Left hindlimb (tissue), 1 donor: ENCODE results near the gene RASAL1.
"Not testable (repeated sequence)": the region's sequence is repeated elsewhere in the genome, so short reads cannot be mapped to it uniquely, and the experiment has no call there.

ENCODE experiments used
- DNase-seq: peaks from one replicate; pipeline ENCODE4 v3.0.0-alpha.2; 2018

RASAL1 gene

GRCh38 chr12:113138826-113139225 lies 3.3 kb upstream of the RASAL1 start:
- no peak for DNase-seq

GRCh38 chr12:113137861-113138783 lies 2.6 kb upstream of the RASAL1 start:
- no peak for DNase-seq

GRCh38 chr12:113136990-113137511 lies 1.5 kb upstream of the RASAL1 start:
- no peak for DNase-seq

- DNase-seq = no peak
Measured at GRCh38 chr12:113136128-113136989, 798 bp upstream of the RASAL1 start.

- DNase-seq = no peak
Measured at GRCh38 chr12:113134521-113134951, 1.0 kb downstream of the RASAL1 start.

GRCh38 chr12:113134071-113134470 lies 1.5 kb downstream of the RASAL1 start:
- DNase-seq = no peak

- no peak for DNase-seq
Measured at GRCh38 chr12:113133666-113134065, 1.9 kb downstream of the RASAL1 start.

- no peak for DNase-seq
Measured at GRCh38 chr12:113133036-113133435, 2.5 kb downstream of the RASAL1 start.

- DNase-seq = no peak
Measured at GRCh38 chr12:113131556-113131955, 4.0 kb downstream of the RASAL1 start.

- no peak for DNase-seq
Measured at GRCh38 chr12:113130457-113131135, 5.0 kb downstream of the RASAL1 start.

- DNase-seq = no peak
Measured at GRCh38 chr12:113129664-113130456, 5.7 kb downstream of the RASAL1 start.

- no peak for DNase-seq
Measured at GRCh38 chr12:113128802-113129663, 6.5 kb downstream of the RASAL1 start.

- DNase-seq = no peak
Measured at GRCh38 chr12:113127791-113128199, 7.8 kb downstream of the RASAL1 start.

- DNase-seq = no peak
Measured at GRCh38 chr12:113120670-113121370, 14.7 kb downstream of the RASAL1 start.

GRCh38 chr12:113119980-113120669 lies 15.4 kb downstream of the RASAL1 start:
- DNase-seq = no peak

GRCh38 chr12:113118142-113118541 lies 17.4 kb downstream of the RASAL1 start:
- no peak for DNase-seq

- DNase-seq = not testable (repeated sequence)
Measured at GRCh38 chr12:113117684-113118083, 17.9 kb downstream of the RASAL1 start.

GRCh38 chr12:113116875-113117274 lies 18.7 kb downstream of the RASAL1 start:
- DNase-seq = no peak

- no peak for DNase-seq
Measured at GRCh38 chr12:113115455-113116126, 20.0 kb downstream of the RASAL1 start.
